ENCODE data around the gene KRT37.

GRCh38 chr17:41429667-41430066 lies 5.3 kb upstream of the KRT37 start:
- TF ChIP-seq CTCF (IDR thresholded peaks at IDR 0.05) (no peak), POLR2A (IDR thresholded peaks at IDR 0.05) (no peak)
